GM18520 (cell line): ENCODE measurements around the gene DNAH2.
"Not testable (repeated sequence)": the region's sequence is repeated elsewhere in the genome, so short reads cannot be mapped to it uniquely, and the experiment has no call there.

Experiments
- ATAC-seq: cut with Tn5 transposase; IDR thresholded peaks from one replicate; pipeline ENCODE4 v1.9.1; 2021; ENCODE audit not compliant: unreplicated experiment

DNAH2 gene

GRCh38 chr17:7849751-7850504 is 132.4 kb downstream of the DNAH2 start:
- ATAC-seq = no peak

DNA sequence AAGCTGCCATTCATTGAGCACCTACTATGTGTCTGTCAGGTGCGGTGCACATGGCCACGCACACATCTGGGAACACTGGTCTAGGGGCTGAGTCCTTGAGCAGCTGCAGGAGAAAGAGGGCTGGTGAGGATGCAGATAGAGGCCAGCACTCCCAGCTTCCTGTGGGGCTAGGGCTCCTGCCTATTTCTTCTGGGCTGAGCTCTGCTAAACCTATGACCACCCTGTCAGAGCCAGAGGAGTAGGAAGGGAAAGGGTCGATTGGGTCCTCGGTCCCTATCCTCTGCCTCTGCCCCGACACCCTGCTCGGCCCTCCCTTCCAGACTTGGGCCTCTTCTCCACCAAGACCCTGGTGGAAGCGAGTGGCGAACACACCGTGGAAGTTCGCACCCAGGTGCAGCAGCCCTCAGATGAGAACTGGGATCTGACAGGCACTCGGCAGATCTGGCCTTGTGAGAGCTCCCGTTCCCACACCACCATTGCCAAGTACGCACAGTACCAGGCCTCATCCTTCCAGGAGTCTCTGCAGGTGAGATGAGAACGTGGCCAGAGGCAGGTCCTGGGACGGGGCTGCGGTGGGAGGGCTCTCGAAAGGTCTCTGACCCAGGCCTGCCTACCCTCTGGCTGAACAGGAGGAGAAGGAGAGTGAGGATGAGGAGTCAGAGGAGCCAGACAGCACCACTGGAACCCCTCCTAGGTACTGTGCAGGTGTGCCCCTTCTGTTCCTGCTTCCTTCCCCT is 133.3 kb downstream of the DNAH2 start:
- ATAC-seq = no peak

DNA sequence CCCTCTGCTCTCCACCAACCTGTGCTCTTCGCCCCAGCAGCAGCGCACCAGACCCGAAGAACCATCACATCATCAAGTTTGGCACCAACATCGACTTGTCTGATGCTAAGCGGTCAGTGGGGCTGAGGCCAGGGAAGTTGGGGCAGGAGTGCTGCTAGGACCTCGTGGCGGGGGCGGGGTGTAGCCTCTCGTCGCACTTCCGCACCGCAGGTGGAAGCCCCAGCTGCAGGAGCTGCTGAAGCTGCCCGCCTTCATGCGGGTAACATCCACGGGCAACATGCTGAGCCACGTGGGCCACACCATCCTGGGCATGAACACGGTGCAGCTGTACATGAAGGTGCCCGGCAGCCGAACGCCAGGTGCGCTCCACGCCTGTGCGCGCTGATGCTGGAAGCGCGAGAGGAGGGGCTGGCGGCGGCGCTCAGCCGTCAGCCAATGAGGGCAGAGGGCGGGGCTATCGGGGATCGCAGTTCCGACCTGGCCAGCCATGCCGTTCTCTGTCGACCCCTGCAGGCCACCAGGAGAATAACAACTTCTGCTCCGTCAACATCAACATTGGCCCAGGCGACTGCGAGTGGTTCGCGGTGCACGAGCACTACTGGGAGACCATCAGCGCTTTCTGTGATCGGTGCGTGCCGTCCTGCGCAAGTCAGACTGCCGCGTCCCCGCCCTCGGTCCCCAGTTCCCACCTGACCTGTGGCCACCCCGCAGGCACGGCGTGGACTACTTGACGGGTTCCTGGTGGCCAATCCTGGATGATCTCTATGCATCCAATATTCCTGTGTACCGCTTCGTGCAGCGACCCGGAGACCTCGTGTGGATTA is 134.1 kb downstream of the DNAH2 start:
- peak; percentile 75 for ATAC-seq

DNA sequence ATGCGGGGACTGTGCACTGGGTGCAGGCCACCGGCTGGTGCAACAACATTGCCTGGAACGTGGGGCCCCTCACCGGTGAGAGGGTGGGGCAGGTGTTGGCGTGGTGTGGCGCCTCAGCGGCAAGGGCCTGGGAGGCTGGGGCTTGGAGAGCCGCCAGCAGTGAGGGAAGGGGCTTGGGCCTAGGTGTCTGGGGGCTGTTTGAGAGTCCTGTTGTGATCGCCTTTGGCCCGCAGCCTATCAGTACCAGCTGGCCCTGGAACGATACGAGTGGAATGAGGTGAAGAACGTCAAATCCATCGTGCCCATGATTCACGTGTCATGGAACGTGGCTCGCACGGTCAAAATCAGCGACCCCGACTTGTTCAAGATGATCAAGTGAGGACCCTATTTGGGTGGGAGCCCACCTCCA is 134.7 kb downstream of the DNAH2 start:
- ATAC-seq = no peak

GRCh38 chr17:7852919-7853690 is 135.6 kb downstream of the DNAH2 start:
- no peak for ATAC-seq

- ATAC-seq = no peak
Observed at GRCh38 chr17:7853691-7854038, 136.1 kb downstream of the DNAH2 start.

GRCh38 chr17:7854078-7854777 is 136.7 kb downstream of the DNAH2 start:
- no peak for ATAC-seq

GRCh38 chr17:7854851-7855659 is 137.5 kb downstream of the DNAH2 start, which contains the start of gene TMEM88:
TSS of gene TMEM88 (plus strand) at chr17:7855066. CDS start at chr17:7855075, 9 bp downstream.
- ATAC-seq = no peak

GRCh38 chr17:7855660-7856010 is 138.1 kb downstream of the DNAH2 start:
- ATAC-seq = no peak

- no peak for ATAC-seq
Observed at GRCh38 chr17:7856011-7856810, 138.7 kb downstream of the DNAH2 start.

DNA sequence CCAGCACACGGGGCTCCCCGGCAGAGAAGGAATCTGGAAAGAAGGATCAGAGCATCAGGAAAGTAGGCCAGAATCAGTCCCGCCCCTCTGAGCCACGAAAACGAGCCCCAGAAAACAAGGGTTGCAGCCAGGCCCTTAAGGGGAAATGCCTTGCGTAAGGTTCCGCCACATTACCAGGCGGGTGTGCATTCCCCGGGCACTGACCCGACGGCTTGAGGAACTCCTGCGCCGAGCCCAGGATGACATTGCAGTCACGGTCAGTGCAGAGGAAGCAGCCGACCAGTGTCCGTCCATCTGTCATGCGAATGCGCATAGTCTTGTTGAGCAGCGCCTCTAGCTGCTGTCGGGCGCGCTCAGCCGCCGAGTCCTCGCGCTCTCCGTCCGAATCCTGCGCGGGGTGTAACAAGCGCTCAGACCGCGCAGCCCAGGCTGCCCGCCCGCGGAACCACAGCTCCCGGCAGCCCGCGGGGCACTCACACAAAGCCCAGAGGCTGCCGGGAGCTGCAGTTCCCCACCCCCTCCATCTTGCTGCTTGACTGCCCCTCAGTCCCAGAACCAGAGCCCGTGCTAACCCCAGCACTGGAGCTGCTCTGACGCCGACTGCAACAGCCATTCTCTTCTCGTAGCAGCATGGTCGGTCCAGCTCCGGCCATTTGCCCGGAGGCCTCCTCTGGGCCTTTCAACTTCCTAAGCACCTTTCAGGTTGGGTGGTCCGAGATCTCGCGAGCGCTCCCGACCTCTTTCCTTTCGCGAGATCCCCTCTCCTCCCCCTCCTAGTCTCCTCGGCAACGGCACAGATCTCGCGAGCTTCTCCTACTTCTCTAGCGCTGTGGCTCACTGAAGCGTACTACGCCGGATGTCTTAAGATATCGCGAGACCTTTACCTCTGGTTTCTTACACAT is 139.5 kb downstream of the DNAH2 start, which contains the start of gene NAA38:
TSS of gene NAA38 (minus strand) at position 749 of the 902 bp plus-strand sequence. CDS start at position 653, 96 bp downstream.
- ATAC-seq = peak; percentile 65

DNA sequence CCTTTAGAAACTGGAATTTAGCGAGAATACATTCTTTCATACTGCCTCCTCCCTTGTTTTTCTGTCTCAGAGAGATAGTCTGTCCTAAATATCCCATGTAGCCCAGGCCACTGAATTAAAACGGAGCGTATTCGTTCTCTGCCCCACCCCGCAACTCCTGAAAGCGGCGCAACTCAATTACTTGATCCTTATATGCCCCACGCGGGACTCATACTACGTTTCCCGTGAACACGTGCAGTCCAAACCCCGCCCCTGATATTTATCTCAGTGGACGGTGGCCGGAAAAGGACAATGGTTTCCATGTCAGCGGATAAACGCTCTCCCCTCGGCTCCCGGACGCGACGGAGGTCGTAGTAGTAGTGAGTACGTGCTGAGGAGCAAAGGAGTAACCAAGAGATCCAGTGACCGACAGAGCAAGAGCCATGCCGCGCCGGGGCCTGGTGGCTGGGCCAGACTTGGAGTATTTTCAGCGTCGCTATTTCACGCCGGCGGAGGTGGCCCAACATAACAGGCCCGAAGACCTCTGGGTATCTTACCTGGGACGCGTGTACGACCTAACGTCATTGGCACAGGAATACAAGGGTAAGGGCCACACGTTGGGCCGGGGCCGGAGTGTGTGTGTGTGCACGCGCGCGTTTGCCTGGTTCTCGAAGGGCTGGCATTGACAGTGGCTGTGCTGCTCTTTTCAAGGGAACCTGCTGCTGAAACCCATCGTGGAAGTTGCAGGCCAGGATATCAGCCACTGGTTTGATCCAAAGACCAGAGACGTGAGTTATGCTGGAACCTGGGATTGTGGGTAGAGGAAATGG is 140.4 kb downstream of the DNAH2 start, which contains the start of gene CYB5D1:
TSS of gene CYB5D1 (plus strand) at position 291 of the 809 bp plus-strand sequence. CDS start at position 423, 132 bp downstream.
- peak; percentile 25 for ATAC-seq

- ATAC-seq = no peak
Observed at GRCh38 chr17:7858522-7858810, 140.9 kb downstream of the DNAH2 start.

- no peak for ATAC-seq
Observed at GRCh38 chr17:7859028-7859427, 141.5 kb downstream of the DNAH2 start.

- ATAC-seq = no peak
Observed at GRCh38 chr17:7862692-7863437, 145.3 kb downstream of the DNAH2 start.

- not testable (repeated sequence) for ATAC-seq
Observed at GRCh38 chr17:7864384-7864783, 146.8 kb downstream of the DNAH2 start.
